ENCODE measurements around the gene CPT1A. TPM values are rescaled to one million over a fixed set of nuclear protein-coding genes. Genes with fewer than 3 reads are reported as not detected.
A peak's percentile ranks its signal among the peaks of the same experiment; 100 is the strongest.
"Not testable (repeated sequence)": the region's sequence is repeated elsewhere in the genome, so short reads cannot be mapped to it uniquely, and the experiment has no call there.

Gene CPT1A
- total and polyA plus RNA-seq, 9 donors, result 25.3 to 87.1 (median 44.3) TPM

- WGBS, 3 donors, result 80 to 89% (median 82%) methylated on average over 8 of the region's 8 CpGs
- H3K4me1 ChIP-seq (ENCODE audit: insufficient read depth), result peaks cover 2% of the 10 kb centered on the region
- TF ChIP-seq POLR2A (IDR thresholded peaks at IDR 0.05) (no peak), EP300 (IDR thresholded peaks at IDR 0.05) (no peak)
- TF ChIP-seq, protein P1, sequence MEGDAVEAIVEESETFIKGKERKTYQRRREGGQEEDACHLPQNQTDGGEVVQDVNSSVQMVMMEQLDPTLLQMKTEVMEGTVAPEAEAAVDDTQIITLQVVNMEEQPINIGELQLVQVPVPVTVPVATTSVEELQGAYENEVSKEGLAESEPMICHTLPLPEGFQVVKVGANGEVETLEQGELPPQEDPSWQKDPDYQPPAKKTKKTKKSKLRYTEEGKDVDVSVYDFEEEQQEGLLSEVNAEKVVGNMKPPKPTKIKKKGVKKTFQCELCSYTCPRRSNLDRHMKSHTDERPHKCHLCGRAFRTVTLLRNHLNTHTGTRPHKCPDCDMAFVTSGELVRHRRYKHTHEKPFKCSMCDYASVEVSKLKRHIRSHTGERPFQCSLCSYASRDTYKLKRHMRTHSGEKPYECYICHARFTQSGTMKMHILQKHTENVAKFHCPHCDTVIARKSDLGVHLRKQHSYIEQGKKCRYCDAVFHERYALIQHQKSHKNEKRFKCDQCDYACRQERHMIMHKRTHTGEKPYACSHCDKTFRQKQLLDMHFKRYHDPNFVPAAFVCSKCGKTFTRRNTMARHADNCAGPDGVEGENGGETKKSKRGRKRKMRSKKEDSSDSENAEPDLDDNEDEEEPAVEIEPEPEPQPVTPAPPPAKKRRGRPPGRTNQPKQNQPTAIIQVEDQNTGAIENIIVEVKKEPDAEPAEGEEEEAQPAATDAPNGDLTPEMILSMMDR (IDR thresholded peaks at IDR 0.05), result no peak
- DNase-seq, result no peak
- no peaks in the 10 kb centered on the region for H3K9me3 ChIP-seq
- H3K27ac ChIP-seq, result no peak overlapping the region
- no peaks in the 10 kb centered on the region for H3K36me3 ChIP-seq
- H3K27me3 ChIP-seq, result no peaks in the 10 kb centered on the region
- intact Hi-C loops (cut with DNase I), result loop anchor here in 1 of 4 donors (10.0 kb wide), 1 partner anchor 402 kb away; no protein-coding TSS in a partner anchor
- H3K4me3 ChIP-seq, result no peak overlapping the region
These were observed 15.4 kb upstream of the CPT1A start for GRCh38 chr11:68857037-68857586.

- H3K36me3 ChIP-seq; H3K4me3 ChIP-seq; H3K27ac ChIP-seq; H3K9me3 ChIP-seq; H3K27me3 ChIP-seq; DNase-seq; H3K4me1 ChIP-seq (ENCODE audit: insufficient read depth): not testable (repeated sequence)
- WGBS, 3 donors, result 87 to 92% (median 91%) methylated on average over 21 of the region's 21 CpGs
- intact Hi-C loops (cut with DNase I), result loop anchor here in 1 of 4 donors (10.0 kb wide), 1 partner anchor 402 kb away; no protein-coding TSS in a partner anchor
These were observed 14.8 kb upstream of the CPT1A start for GRCh38 chr11:68856425-68857030.

DNA sequence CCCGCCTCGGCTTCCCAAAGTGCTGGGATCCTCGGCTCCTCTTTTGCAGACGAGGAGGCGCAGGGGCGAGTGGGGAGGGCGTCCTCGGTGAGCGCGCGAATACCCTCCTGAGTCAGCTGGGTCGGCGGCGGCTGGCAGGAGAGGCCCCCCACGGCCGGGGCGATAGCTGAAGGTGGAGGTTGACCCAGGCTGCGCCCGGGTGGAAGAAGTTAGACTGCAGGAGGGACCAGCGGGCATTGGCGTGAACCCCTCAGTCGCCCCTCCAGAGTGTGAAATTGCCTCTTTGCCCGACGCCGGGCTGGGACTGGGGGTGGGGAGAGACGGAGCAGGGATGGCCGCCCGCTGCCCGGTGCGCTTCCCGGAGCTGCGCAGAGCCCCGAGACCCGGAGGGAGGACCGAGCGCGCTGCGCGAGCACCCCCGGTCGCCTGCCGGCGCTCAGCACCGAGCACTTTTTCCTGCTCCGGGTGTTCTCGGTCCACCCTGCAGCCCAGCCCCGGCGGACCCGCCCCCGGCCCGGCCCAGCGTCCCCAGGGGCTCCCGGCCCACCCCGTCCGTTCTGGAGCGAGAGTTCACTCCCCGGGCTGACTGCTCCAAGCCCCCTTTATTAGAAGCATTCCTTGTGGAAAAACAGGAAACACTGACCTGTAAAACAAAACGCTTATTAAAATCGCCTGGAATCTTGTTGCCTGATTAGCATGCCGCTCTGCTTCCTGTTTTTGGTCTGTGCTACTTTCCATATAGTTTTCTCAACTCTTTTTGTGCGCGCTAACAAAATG, 13.7 kb upstream of the CPT1A start:
- H3K36me3 ChIP-seq, result no peaks in the 10 kb centered on the region
- no peaks in the 10 kb centered on the region for H3K27me3 ChIP-seq
- 2 to 3% (median 3%) methylated on average over 60 to 62 of the region's 62 CpGs for WGBS, 3 donors
- no peaks in the 10 kb centered on the region for H3K9me3 ChIP-seq
- peak; percentile 28 to 78 (median 56) for DNase-seq
- no peak overlapping the region for H3K27ac ChIP-seq
- H3K4me3 ChIP-seq, result peak overlapping the region; percentile 44
- intact Hi-C loops (cut with DNase I), result loop anchor here in 1 of 4 donors (10.0 kb wide), 1 partner anchor 401 kb away; no protein-coding TSS in a partner anchor
- H3K4me1 ChIP-seq (ENCODE audit: insufficient read depth), result peaks cover 2% of the 10 kb centered on the region
- no peak for TF ChIP-seq EP300 (IDR thresholded peaks at IDR 0.05)
- TF ChIP-seq, protein P1 (IDR thresholded peaks at IDR 0.05), result no peak
- no peak for TF ChIP-seq POLR2A (IDR thresholded peaks at IDR 0.05)

DNA sequence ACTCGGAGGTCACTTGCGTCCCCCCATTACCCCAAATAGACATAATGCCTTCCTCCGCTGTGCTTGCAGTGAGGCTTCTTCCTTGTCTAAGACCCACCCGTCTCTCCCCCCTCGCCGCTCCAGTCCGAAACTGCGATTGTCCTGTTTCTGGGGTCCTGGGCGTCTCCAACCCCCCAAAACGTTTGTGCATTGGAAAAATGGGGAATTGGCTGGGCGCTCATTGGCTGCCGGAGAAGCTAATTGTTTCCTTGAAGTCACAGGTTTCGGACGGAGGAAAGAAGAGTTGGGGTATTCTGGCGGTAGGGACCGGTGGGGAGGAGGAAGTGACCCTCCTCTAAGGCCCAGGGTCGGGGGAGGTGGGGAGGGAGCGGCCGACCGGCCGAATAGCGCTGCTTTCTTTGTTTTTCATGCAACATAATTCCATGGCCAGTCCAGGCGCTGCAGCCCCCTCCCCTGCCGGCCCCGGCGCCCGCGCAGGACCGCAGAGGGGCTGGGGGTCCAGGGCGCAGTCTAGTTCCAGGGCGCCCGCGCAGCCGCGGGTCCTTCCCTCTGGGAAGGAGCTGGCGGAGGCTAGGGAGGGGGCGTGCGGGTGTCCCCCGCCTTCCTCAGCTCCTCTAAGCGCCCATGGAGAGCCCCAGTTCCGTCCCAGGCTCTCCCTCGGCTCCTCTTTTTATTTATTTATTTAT, 12.7 kb upstream of the CPT1A start:
- no peaks in the 10 kb centered on the region for H3K36me3 ChIP-seq
- H3K27ac ChIP-seq, result no peak overlapping the region
- H3K27me3 ChIP-seq, result no peaks in the 10 kb centered on the region
- no peaks in the 10 kb centered on the region for H3K9me3 ChIP-seq
- TF ChIP-seq POLR2A (IDR thresholded peaks at IDR 0.05) (no peak), EP300 (IDR thresholded peaks at IDR 0.05) (no peak)
- TF ChIP-seq, protein P1 (IDR thresholded peaks at IDR 0.05), result no peak
- H3K4me1 ChIP-seq (ENCODE audit: insufficient read depth), result peaks cover 2% of the 10 kb centered on the region
- no peak for DNase-seq
- peak overlapping the region; percentile 44 for H3K4me3 ChIP-seq
- intact Hi-C loops (cut with DNase I), result loop anchor here in 1 of 4 donors (10.0 kb wide), 1 partner anchor 400 kb away; no protein-coding TSS in a partner anchor
- WGBS, 3 donors, result 7 to 11% (median 7%) methylated on average over 39 to 42 of the region's 42 CpGs

All from ovary (tissue), 9 donors.